PC-3 (cell line): ENCODE results near the gene ST6GALNAC1. TPM values are rescaled to one million over a fixed set of nuclear protein-coding genes. Genes with fewer than 3 reads are reported as not detected.
A peak's percentile ranks its signal among the peaks of the same experiment; 100 is the strongest.

Experiments used
- ATAC-seq: fragments of 200-7000 bp; cut with Tn5 transposase; 2 replicates; pipeline ENCODE4 v1.9.1; 2020; ENCODE audit warnings: mild to moderate bottlenecking, moderate library complexity
- BruUV-seq: library from RNA; stranded (reverse); fragments of 400-500 nt; replicated peaks from 2 replicates; lab custom pipeline; 2021; lab: Mats Ljungman, UMichigan
- CTCF ChIA-PET: fragments of 300-600 bp; sonication (Branson Sonifier 250); formaldehyde crosslinking; loops from one replicate; lab custom pipeline; 2022; ENCODE audit warnings: antibody characterized with exemption; lab: Charles Lee
- POLR2A ChIA-PET: fragments of 300-600 bp; sonication (Branson Sonifier 250); formaldehyde crosslinking; loops from one replicate; lab custom pipeline; 2022; ENCODE audit warnings: antibody characterized with exemption; ENCODE audit not compliant: unreplicated experiment; lab: Charles Lee
- DNase-seq: peaks from one replicate; pipeline ENCODE4 v3.0.0-alpha.2; 2015
- H2AFZ ChIP-seq: fragments of 300-600 bp; sonication (generic); 2 replicates; pipeline ENCODE4 v1.6.0; 2016; ENCODE audit warnings: antibody characterized with exemption, low read length
- H3F3A ChIP-seq: fragments of 300-600 bp; sonication (generic); one replicate; pipeline ENCODE4 v1.6.0; 2017; ENCODE audit warnings: antibody characterized with exemption, low read length, control low read depth, mild to moderate bottlenecking; ENCODE audit not compliant: unreplicated experiment
- H3K27ac ChIP-seq: fragments of 300-600 bp; sonication (generic); 2 replicates; pipeline ENCODE4 v1.5.1; 2016; ENCODE audit warnings: mild to moderate bottlenecking, low read length
- H3K27me3 ChIP-seq: fragments of 300-600 bp; sonication (generic); 2 replicates; pipeline ENCODE4 v1.6.1; 2016; ENCODE audit warnings: low read length, mixed read lengths
- H3K36me3 ChIP-seq: fragments of 300-600 bp; sonication (generic); 2 replicates; pipeline ENCODE4 v1.6.1; 2016; ENCODE audit warnings: low read depth, mixed run types, low read length, mixed read lengths
- H3K4me1 ChIP-seq: fragments of 300-600 bp; sonication (generic); 2 replicates; pipeline ENCODE4 v1.5.1; 2016; ENCODE audit warnings: low read length; ENCODE audit not compliant: insufficient read depth
- H3K4me2 ChIP-seq: fragments of 300-600 bp; sonication (generic); 2 replicates; pipeline ENCODE4 v1.6.0; 2016; ENCODE audit warnings: low read length
- H3K4me3 ChIP-seq: fragments of 300-600 bp; sonication (generic); 2 replicates; pipeline ENCODE4 v1.5.1; 2016; ENCODE audit warnings: mild to moderate bottlenecking, low read length, mixed read lengths
- H3K79me2 ChIP-seq: fragments of 300-600 bp; sonication (generic); 2 replicates; pipeline ENCODE4 v1.6.1; 2017; ENCODE audit warnings: low read length, mixed read lengths
- H3K9ac ChIP-seq: fragments of 300-600 bp; sonication (generic); 2 replicates; pipeline ENCODE4 v1.6.0; 2016; ENCODE audit warnings: mild to moderate bottlenecking, low read length
- H3K9me2 ChIP-seq: fragments of 300-600 bp; sonication (generic); replicated peaks from 2 replicates; pipeline ENCODE4 v1.6.1; 2016; ENCODE audit warnings: mixed run types, low read length, mixed read lengths
- H3K9me3 ChIP-seq: fragments of 300-600 bp; sonication (generic); 2 replicates; pipeline ENCODE4 v1.6.1; 2016; ENCODE audit warnings: low read length, mixed read lengths
- H4K20me1 ChIP-seq: fragments of 300-600 bp; sonication (generic); 2 replicates; pipeline ENCODE4 v1.6.1; 2016; ENCODE audit warnings: low read length, mixed read lengths
- CTCF ChIP-seq: fragments of 300-600 bp; sonication (generic); conservative IDR thresholded peaks from 2 replicates; pipeline ENCODE4 v1.5.1; 2017; ENCODE audit warnings: antibody characterized with exemption, low read depth, mild to moderate bottlenecking, low read length
- EZH2 ChIP-seq: fragments of 300-600 bp; sonication (generic); IDR thresholded peaks from one replicate; pipeline ENCODE4 v1.6.1; 2017; ENCODE audit warnings: antibody characterized with exemption, mild to moderate bottlenecking, low read length; ENCODE audit not compliant: unreplicated experiment
- EZH2phosphoT487 ChIP-seq: fragments of 300-600 bp; sonication (generic); IDR thresholded peaks from 2 replicates; pipeline ENCODE4 v1.6.1; 2018; ENCODE audit warnings: mild to moderate bottlenecking, antibody characterized with exemption, low read length, borderline replicate concordance
- intact Hi-C: fragments of 100-400 bp; cut with micrococcal nuclease; formaldehyde crosslinking; loops from 2 replicates; pipeline ENCODE4 v1.9.0; 2023
- total RNA-seq: library from RNA; depleted of rRNA; stranded (reverse); fragments of >200 nt; gene quantifications from 2 replicates; pipeline ENCODE4 v1.2.3, GENCODE V29; 2014

ST6GALNAC1 gene
- total RNA-seq, 1 experiment from 2014 or later: 4.1 TPM

GRCh38 chr17:76644995-76645394 is 1.4 kb upstream of the ST6GALNAC1 start:
- POLR2A ChIA-PET: interaction anchor here (0.6 to 0.7 kb wide), 2 partner anchors 10 to 478 kb away, joined by 3 to 4 read pairs; no protein-coding TSS in a partner anchor
- H3K27ac ChIP-seq: no peak overlapping the region
- H3K27me3 ChIP-seq: no peaks in the 10 kb centered on the region
- DNase-seq (no peak), ATAC-seq (no peak)
- H2AFZ ChIP-seq: no peak overlapping the region
- H3K4me3 ChIP-seq: no peak overlapping the region
- BruUV-seq: no TSS peak
- H4K20me1 ChIP-seq: no peaks in the 10 kb centered on the region
- intact Hi-C loops: loop anchor here (10.0 kb wide), 1 partner anchor 70 kb away; the partner anchor contains the start of gene MXRA7
- no peak overlapping the region for H3K4me2 ChIP-seq
- H3K36me3 ChIP-seq: no peaks in the 10 kb centered on the region
- no peaks in the 10 kb centered on the region for H3F3A ChIP-seq
- peaks cover 28% of the 10 kb centered on the region for H3K4me1 ChIP-seq
- H3K9me2 ChIP-seq: no peaks in the 10 kb centered on the region
- no peaks in the 10 kb centered on the region for H3K9me3 ChIP-seq
- H3K9ac ChIP-seq: no peak overlapping the region
- TF ChIP-seq EZH2 (no peak), EZH2phosphoT487 (no peak), CTCF (no peak)
- CTCF ChIA-PET: no interaction called here
- no peaks in the 10 kb centered on the region for H3K79me2 ChIP-seq

- DNase-seq: no peak
- POLR2A ChIA-PET: no interaction called here
- CTCF ChIA-PET: no interaction called here
Observed at GRCh38 chr17:76642994-76643393, 563 bp downstream of the ST6GALNAC1 start.

More at GRCh38 chr17:76642994-76643393, 563 bp downstream of the ST6GALNAC1 start:
- intact Hi-C loops: loop anchor here (10.0 kb wide), 1 partner anchor 72 kb away; the partner anchor contains the start of gene MXRA7
- Histone ChIP-seq H3K9me3 (no peaks in the 10 kb centered on the region), H3K4me3 (no peak overlapping the region), H4K20me1 (no peaks in the 10 kb centered on the region), H3F3A (no peaks in the 10 kb centered on the region), H3K36me3 (no peaks in the 10 kb centered on the region), H3K79me2 (no peaks in the 10 kb centered on the region), H3K9ac (no peak overlapping the region), H3K27ac (peak overlapping the region; percentile 31), H3K27me3 (no peaks in the 10 kb centered on the region), H3K4me1 (peaks cover 28% of the 10 kb centered on the region), H3K9me2 (no peaks in the 10 kb centered on the region), H2AFZ (peak overlapping the region; percentile 30), H3K4me2 (peak overlapping the region; percentile 7; the same call in 1 of the 2 replicates)
- BruUV-seq: TSS peak; percentile 55
- TF ChIP-seq EZH2phosphoT487: no peak
- TF ChIP-seq EZH2: no peak
- no peak for TF ChIP-seq CTCF
- no peak for ATAC-seq
